Ecto neural progenitor cell (in vitro differentiated cells): ENCODE data around the gene EVI5.
"Not testable (repeated sequence)": the region's sequence is repeated elsewhere in the genome, so short reads cannot be mapped to it uniquely, and the experiment has no call there.

ENCODE experiments used
- DNase-seq: peaks from one replicate; pipeline ENCODE4 v3.0.0-alpha.2; 2018; ENCODE audit warnings: low spot score

EVI5 gene

GRCh38 chr1:92572520-92572919 is 212.4 kb downstream of the EVI5 start:
- no peak for DNase-seq

GRCh38 chr1:92571578-92571977 is 213.3 kb downstream of the EVI5 start:
- DNase-seq = no peak

DNA sequence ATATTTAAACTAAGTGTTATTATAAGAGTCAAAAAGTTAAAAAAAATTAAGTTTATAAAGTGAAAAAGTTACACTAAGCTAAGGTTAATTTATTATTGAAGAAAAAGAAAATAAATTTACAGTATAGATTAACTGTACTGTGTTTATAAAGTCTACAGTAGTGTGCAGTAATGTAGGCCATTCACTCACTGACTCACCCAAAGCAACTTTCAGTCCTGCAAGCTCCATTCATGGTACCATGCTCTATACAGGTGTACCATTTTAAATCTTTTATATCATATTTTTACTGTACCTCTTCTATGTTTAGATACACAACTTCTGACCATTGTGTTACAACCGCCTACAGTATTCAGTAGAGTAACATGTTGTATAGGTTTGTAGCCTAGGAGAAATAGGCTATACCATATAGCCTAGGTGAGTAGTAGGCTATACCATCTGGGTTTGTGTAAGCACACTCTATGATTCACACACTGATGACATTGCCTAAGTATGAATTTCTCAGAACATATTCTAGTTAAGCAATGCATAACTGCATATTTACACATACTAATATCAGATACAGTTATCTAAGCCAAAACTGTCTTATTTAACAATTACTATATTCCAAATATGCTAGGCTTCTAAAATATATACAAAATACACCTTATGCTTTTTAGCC is 217.6 kb downstream of the EVI5 start:
- DNase-seq = no peak

DNA sequence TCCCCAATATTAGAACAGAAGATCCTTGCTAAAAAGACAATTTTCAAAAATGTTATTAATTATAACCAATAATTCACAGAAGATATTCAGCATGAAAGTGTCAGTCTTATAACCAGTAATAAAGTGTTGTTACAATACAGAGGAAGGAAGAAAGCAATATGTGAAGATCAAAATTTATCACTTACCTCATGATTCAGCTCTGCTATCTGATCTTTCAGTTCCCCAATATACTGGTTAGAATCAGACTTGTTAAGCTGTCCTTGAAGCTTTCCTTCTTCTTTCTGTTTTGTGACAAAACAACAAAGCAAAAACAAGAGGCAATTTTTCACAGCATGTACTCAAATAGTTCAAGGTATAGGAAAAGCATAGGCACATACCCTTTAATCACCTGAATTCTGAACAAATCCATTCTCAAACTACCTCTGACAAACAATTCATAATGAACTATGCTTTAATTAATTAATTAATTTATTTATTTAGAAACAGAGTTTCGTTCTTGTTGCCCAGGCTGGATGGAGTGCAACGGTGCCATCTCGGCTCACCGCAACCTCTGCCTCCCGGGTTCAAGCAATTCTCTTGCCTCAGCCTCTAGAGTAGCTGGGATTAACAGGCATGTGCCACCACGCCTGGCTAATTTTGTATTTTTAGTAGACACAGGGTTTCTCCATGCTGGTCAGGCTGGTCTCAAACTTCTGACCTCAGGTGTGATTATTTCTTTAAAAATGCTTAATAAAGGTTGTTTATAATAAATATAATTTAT is 221.3 kb downstream of the EVI5 start:
- DNase-seq = no peak

- DNase-seq = no peak
Observed at GRCh38 chr1:92556350-92556749, 228.6 kb downstream of the EVI5 start.

- DNase-seq = no peak
Observed at GRCh38 chr1:92554216-92554615, 230.7 kb downstream of the EVI5 start.

DNA sequence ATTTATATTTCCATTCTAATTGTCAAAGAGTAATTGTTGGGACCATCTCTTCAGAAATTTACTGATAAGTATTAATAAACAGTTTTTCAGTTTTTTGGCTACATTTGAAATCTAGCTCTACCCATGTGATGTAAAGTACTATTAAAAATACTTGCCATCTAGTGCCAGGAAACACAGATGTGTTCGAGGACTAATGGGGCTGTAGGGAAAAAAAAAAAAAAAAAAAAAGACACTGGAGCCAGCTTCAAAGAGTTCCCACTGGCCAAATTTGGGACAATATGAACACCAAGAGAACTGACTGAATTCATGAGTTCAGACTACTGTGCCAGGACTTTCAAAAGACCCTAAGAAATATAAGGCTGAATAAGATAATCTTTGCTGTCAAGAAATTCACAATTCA is 233.0 kb downstream of the EVI5 start:
- DNase-seq = no peak

DNA sequence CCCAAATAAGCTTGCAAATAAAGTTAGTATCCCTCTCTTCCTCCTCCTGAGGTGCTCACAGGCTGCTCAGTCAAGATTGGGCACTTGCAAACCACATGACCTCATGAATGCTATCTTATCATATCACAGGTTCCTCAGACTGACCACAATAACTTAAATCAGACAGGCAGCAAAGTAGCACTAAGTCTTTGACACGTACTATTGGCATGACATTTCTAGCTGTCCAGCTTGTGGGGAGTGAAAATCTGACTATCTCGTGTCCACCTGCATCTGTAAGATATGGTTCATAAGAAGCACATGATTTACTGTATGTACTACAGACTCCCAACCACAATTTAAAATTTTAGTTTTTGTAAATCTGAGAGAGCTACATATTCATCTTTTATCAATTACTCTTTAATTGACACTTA is 240.1 kb downstream of the EVI5 start:
- DNase-seq = no peak

DNA sequence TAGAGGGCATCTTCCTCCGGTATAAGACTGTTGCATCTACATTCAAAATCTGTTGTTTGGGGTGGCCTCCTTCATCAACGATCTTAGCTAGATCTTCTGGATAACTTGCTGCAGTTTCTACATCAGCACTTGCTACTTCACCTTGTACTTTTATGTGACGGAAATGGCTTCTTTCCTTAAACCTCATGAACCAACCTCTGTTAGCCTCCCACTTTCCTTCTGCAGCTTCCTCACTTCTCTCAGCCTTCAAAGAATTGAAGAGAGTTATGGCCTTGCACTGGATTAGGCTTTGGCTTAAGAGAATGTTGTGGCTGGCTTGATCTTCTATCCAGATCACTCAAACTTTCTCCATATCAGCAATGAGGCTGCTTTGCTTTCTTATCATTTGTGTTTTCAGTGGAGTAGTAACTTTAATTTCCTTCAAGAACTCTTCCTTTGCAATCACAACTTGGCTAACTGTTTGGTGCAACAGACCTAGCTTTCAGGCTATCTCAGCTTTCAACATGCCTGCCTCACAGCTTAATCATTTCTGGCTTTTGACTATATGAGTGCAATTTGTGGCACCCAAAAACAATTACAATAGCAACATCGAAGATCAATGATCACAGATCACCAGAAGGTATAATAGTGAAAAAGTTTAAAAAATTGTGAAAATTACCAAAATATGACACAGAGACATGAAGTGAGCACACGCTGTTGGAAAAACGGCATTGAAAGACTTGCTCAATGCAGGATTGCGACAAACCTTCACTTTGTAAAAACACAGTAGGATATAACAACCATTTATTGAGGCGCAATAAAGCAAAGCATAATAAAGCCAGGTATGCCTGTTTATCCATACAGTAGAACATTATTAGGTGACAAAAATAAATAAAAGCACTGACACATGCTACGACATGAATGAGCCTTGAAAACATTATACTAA is 241.5 kb downstream of the EVI5 start:
- no peak for DNase-seq

GRCh38 chr1:92538413-92539061 is 246.4 kb downstream of the EVI5 start:
- DNase-seq = no peak

- no peak for DNase-seq
Observed at GRCh38 chr1:92538048-92538412, 246.9 kb downstream of the EVI5 start.

DNA sequence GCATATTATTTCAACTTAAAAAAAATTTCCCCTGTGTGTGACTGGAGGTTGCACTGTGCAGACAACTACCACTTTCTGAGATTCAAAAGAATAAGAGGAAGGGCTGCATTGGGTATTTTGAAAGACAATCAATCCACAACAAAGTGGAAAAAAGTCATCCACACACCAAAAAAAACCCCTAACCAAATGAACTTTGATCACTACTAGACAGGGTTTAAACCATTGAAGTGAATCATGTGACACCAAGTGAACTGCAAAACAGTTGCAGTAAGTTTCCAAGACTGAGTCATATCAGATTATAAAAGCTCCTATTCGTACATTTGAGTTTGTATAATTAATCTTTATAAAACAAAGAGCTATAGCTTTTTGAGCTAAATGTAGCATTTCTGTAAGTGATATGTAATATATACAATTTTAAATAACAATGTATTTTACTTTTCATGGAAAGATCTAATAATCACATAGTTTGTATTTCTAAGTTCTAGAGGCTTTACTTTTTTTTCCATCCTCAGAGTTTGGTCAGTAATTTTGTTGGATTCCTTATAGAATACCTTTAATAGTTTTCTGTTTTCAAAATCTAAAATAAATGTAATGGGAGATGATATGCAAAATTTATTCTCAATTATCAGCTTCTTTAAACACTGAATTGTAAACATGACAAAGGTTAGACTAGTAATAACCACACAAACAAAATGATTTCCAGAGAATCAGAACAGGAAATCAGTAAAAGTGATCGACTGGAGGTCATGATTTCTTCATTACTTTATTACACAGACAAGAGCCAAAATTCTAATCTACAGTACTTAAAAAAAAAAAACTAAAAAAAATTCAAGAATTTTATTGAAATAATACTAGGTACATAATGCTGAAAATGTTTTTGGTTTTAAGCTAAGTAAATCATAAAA is 247.7 kb downstream of the EVI5 start:
- DNase-seq = no peak

- DNase-seq = no peak
Observed at GRCh38 chr1:92536211-92536979, 248.5 kb downstream of the EVI5 start.

GRCh38 chr1:92532371-92532770 is 252.5 kb downstream of the EVI5 start:
- not testable (repeated sequence) for DNase-seq

- DNase-seq = not testable (repeated sequence)
Observed at GRCh38 chr1:92531939-92532338, 253.0 kb downstream of the EVI5 start.

- no peak for DNase-seq
Observed at GRCh38 chr1:92527670-92528069, 257.2 kb downstream of the EVI5 start.

GRCh38 chr1:92524944-92525590 is 259.8 kb downstream of the EVI5 start:
- DNase-seq = not testable (repeated sequence)

GRCh38 chr1:92519043-92519442 is 265.9 kb downstream of the EVI5 start:
- DNase-seq = no peak

- no peak for DNase-seq
Observed at GRCh38 chr1:92516574-92516973, 268.3 kb downstream of the EVI5 start.

GRCh38 chr1:92515796-92516201 is 269.1 kb downstream of the EVI5 start:
- DNase-seq = no peak
